Gastrocnemius medialis (tissue), 4 donors: ENCODE results near the gene PLCB1. TPM values are rescaled to one million over a fixed set of nuclear protein-coding genes. Genes with fewer than 3 reads are reported as not detected.

Experiments
- ATAC-seq, 2 donors: fragments of 150-250 bp; one replicate each; pipeline ENCODE4 v1.9.1; 2016
- DNase-seq, 2 donors: peaks; one replicate each; pipeline ENCODE4 v3.0.0-alpha.2; 2019
- H3K27ac ChIP-seq, 4 donors: fragments of 200-600 bp; sonication (generic); 1 replicate in 1 of 4; 2 replicates in 3 of 4; pipeline ENCODE4 v1.5.1; 2016 to 2018; ENCODE audit warnings: mild to moderate bottlenecking in 2 of 4, moderate library complexity in 1 of 4
- H3K27me3 ChIP-seq, 3 donors: fragments of 200-600 bp; sonication (generic) in 2 of 3; 1 replicate in 1 of 3; 2 replicates in 2 of 3; pipeline versions ENCODE4 v1.5.1 to v1.6.0; 2016 to 2019; ENCODE audit warnings: mild to moderate bottlenecking in 1 of 3, moderate library complexity in 1 of 3
- H3K36me3 ChIP-seq, 2 donors: fragments of 200-600 bp; sonication (generic) in 1 of 2; one replicate each; pipeline ENCODE4 v1.5.1; 2017 to 2018
- H3K4me1 ChIP-seq, 2 donors: fragments of 200-600 bp; sonication (generic) in 1 of 2; one replicate each; pipeline ENCODE4 v1.5.1; 2016 to 2017; ENCODE audit warnings: mild to moderate bottlenecking in 2 of 2
- H3K4me3 ChIP-seq, 4 donors: fragments of 200-600 bp; sonication (generic) in 3 of 4; 1 replicate in 1 of 4; 2 replicates in 3 of 4; pipeline ENCODE4 v1.5.1; 2016 to 2019; ENCODE audit warnings: mild to moderate bottlenecking in 2 of 4
- H3K9me3 ChIP-seq, 3 donors: fragments of 200-600 bp; sonication (generic) in 2 of 3; 1 replicate in 1 of 3; 2 replicates in 2 of 3; pipeline ENCODE4 v1.5.1; 2016 to 2019
- POLR2A ChIP-seq, 2 donors: fragments of 450-650 bp; IDR thresholded peaks; one replicate each; pipeline ENCODE4 v1.6.1; 2017; ENCODE audit warnings: antibody characterized with exemption in 2 of 2, mild to moderate bottlenecking in 2 of 2, moderate library complexity in 2 of 2
- in situ Hi-C, 4 donors: fragments of 200-750 bp; cut with MboI; loops; one replicate each; pipeline versions ENCODE4 v1.15.0 to v1.8.0; 2017; ENCODE audit warnings: low sequenced_read_pairs in 4 of 4
- intact Hi-C: fragments of 100-400 bp; cut with DNase I; formaldehyde crosslinking; loops from one replicate; pipeline ENCODE4 v1.15.1; 2023; ENCODE audit warnings: low total_unique reads
- total RNA-seq, 4 donors: library from RNA; depleted of rRNA; stranded (reverse); fragments of >200 nt; gene quantifications; one replicate each; pipeline versions ENCODE4 v1.1.0 to v1.2.3, GENCODE V29; 2016
- TF ChIP-seq, protein P1 (sequence below), 5 experiments: fragments of 450-650 bp in 3 of 5; fragments of 200-600 bp in 2 of 5; sonication (generic) in 2 of 5; IDR thresholded peaks in 4 of 5; conservative IDR thresholded peaks in 1 of 5; 1 replicate in 4 of 5; 2 replicates in 1 of 5; pipeline ENCODE4 v1.5.1; 2016 to 2019; ENCODE audit warnings: antibody characterized with exemption in 5 of 5, mild to moderate bottlenecking in 3 of 5, moderate library complexity in 3 of 5

The PLCB1 gene
- total RNA-seq, 4 donors from 2014 or later: 4.1 to 10.0 (median 7.6) TPM

DNA sequence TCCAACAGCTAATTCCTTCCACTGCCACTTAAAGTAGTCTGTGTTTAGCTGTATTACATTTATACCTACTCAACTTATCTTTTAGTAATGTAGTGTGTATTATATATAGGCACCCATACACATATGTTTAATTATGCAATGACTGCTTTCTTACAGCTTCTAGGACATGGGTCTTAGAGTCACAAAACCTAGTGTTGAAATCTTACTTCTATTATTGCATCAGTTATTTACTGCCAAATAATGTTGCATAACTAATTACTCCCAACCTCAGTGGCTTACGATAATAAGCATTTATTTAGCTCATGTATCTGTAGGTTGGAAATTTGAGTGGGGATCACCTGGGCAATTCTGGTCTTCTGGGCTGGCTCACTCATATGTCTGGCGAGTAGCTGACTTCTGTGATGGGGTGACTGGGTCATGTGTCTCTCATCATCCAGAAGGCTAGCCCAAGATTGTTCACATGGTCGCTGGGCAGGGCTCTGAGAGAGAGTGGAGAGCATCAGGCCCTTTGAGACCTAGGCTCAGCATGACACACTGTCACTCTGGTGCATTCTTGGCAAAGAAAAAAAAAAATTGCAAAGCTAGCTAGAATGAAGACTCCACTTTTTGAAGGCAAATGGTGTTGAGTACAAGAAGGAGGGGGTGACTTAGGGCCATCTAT, 187.0 kb downstream of the PLCB1 start:
- intact Hi-C loops (no loop called here), in situ Hi-C loops (no loop called here)
- H3K9me3 ChIP-seq: no peaks in the 10 kb centered on the region
- ATAC-seq (no peak), DNase-seq (no peak)
- H3K4me1 ChIP-seq: peaks cover 0 to 5% of the 10 kb centered on the region in 2 donors
- H3K4me3 ChIP-seq: no peak overlapping the region
- no peaks in the 10 kb centered on the region for H3K36me3 ChIP-seq
- no peak overlapping the region for H3K27ac ChIP-seq
- H3K27me3 ChIP-seq: no peaks in the 10 kb centered on the region
- TF ChIP-seq, protein P1, sequence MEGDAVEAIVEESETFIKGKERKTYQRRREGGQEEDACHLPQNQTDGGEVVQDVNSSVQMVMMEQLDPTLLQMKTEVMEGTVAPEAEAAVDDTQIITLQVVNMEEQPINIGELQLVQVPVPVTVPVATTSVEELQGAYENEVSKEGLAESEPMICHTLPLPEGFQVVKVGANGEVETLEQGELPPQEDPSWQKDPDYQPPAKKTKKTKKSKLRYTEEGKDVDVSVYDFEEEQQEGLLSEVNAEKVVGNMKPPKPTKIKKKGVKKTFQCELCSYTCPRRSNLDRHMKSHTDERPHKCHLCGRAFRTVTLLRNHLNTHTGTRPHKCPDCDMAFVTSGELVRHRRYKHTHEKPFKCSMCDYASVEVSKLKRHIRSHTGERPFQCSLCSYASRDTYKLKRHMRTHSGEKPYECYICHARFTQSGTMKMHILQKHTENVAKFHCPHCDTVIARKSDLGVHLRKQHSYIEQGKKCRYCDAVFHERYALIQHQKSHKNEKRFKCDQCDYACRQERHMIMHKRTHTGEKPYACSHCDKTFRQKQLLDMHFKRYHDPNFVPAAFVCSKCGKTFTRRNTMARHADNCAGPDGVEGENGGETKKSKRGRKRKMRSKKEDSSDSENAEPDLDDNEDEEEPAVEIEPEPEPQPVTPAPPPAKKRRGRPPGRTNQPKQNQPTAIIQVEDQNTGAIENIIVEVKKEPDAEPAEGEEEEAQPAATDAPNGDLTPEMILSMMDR (IDR thresholded peaks at IDR 0.05 in 4 of 5, conservative IDR thresholded peaks at IDR 0.05 in 1 of 5): no peak
- no peak for TF ChIP-seq POLR2A (IDR thresholded peaks at IDR 0.05)

DNA sequence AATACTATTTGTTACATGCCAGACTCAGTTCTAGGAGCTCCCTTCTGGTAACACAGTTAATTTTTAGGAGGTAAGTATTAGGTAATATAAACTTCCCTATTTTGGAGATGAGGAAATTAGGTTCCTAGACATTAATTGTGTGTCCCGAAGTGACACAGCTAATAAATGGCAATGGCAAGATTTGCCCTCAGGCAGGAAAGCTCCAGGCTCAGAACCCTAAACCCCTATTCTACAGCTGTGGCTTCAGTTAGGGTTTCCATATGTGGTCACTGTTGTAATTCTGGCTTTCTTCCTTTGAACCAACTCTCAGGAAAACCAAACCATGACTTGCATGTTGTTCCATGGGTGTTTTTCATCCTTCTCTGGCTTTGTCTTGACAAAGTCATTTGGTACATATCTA, 188.2 kb downstream of the PLCB1 start:
- intact Hi-C loops: no loop called here
- no peak for DNase-seq
- Histone ChIP-seq H3K4me3 (no peak overlapping the region), H3K4me1 (peaks cover 0 to 5% of the 10 kb centered on the region in 2 donors), H3K9me3 (no peaks in the 10 kb centered on the region), H3K27me3 (no peaks in the 10 kb centered on the region), H3K36me3 (no peaks in the 10 kb centered on the region), H3K27ac (no peak overlapping the region)
- no peak for TF ChIP-seq POLR2A (IDR thresholded peaks at IDR 0.05)
- TF ChIP-seq, protein P1 (IDR thresholded peaks at IDR 0.05 in 4 of 5, conservative IDR thresholded peaks at IDR 0.05 in 1 of 5): no peak
- no peak for ATAC-seq
- in situ Hi-C loops: no loop called here

DNA sequence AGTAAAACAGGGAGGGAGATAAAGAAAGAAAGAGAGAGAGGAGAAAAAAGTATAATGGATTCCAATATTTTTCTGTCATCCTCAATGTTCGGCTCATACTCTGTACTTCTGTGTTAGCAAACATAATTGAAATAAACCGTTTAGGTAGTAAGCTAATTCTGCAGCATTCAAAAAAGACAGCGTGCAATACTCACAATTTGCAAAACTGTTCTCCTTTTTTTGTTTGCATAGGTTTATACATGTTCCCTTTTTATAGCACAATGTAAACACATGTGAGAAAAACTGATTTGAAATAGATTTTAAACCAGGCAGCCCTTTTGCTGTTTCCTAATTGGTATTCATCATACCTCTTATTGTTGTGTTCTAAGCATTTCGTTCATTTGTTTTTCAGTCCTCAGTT, 188.9 kb downstream of the PLCB1 start:
- in situ Hi-C loops (no loop called here), intact Hi-C loops (no loop called here)
- H3K27ac ChIP-seq: no peak overlapping the region
- H3K4me3 ChIP-seq: no peak overlapping the region
- H3K36me3 ChIP-seq: no peaks in the 10 kb centered on the region
- H3K9me3 ChIP-seq: no peaks in the 10 kb centered on the region
- H3K4me1 ChIP-seq: peaks cover 0 to 5% of the 10 kb centered on the region in 2 donors
- ATAC-seq (no peak), DNase-seq (no peak)
- H3K27me3 ChIP-seq: no peaks in the 10 kb centered on the region
- TF ChIP-seq, protein P1 (IDR thresholded peaks at IDR 0.05 in 4 of 5, conservative IDR thresholded peaks at IDR 0.05 in 1 of 5): no peak
- TF ChIP-seq POLR2A (IDR thresholded peaks at IDR 0.05): no peak

DNA sequence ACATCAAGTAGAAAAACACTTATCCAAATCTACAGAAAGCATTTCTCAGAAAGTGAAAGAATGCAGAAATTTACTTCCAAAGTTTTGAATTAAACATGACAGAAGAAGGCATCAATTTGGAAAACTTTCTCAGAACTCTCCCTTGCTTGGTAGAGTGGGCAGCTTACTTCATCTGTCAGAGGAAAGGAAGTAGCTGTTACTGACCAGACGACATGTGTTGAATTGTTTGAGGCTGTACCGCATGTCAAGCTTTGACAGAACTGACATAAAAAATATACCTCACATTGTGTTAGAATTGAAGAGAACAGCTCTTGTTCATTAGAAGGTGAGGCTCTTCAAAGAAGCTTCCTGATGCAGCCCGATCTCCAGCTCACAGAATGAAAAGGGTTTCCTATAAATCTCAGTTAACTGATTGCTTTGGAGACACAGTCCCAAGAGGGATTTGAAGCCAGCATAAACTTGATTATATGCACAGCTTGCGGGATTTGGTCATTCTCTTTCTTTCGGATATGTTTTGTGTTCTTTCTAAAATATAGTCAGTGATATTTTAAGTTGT, 190.7 kb downstream of the PLCB1 start:
- Histone ChIP-seq H3K27me3 (no peaks in the 10 kb centered on the region), H3K4me3 (no peak overlapping the region), H3K9me3 (no peaks in the 10 kb centered on the region), H3K4me1 (peaks cover 0 to 5% of the 10 kb centered on the region in 2 donors), H3K27ac (no peak overlapping the region), H3K36me3 (no peaks in the 10 kb centered on the region)
- in situ Hi-C loops: no loop called here
- DNase-seq: no peak
- no peak for ATAC-seq
- intact Hi-C loops: no loop called here
- no peak for TF ChIP-seq POLR2A (IDR thresholded peaks at IDR 0.05)
- TF ChIP-seq, protein P1 (IDR thresholded peaks at IDR 0.05 in 4 of 5, conservative IDR thresholded peaks at IDR 0.05 in 1 of 5): no peak
